ENCODE results near the gene CCR4. TPM values are rescaled to one million over a fixed set of nuclear protein-coding genes. Genes with fewer than 3 reads are reported as not detected.
A peak's percentile ranks its signal among the peaks of the same experiment; 100 is the strongest.

Gene CCR4
- total and polyA plus RNA-seq, 2 of the 13 experiments (the other 11 are each of a cell fraction or from before 2014, with no cell fraction given) = 0.04 to 0.05 TPM

DNA sequence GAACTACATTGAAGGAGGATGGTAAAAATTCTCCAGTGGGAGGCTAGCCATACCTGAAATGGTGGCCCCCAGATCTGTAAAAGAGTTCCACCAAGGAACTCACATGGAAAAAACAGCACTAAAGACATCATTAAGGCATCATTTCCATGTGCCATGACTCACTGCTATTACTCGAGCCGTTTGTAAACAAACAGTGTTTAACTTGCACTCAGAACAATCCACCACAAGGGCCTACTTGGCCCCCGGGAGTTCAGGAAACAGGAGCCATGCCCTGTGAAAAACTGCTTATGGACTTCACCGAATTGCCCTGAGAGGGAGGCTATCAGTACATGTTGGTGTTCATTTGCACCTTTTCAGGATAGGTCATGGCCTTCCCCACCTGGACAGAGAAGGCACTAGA, 18.2 kb downstream of the CCR4 start (continued):
- TF ChIP-seq RCOR2 (CRISPR knock-in tag; IDR thresholded peaks at IDR 0.05) (peak; percentile 23; the same call in 1 of the 2 replicates), ZNF562 (CRISPR knock-in tag; IDR thresholded peaks at IDR 0.05; ENCODE audit: borderline replicate concordance) (no peak), KLF11 (CRISPR knock-in tag; IDR thresholded peaks at IDR 0.05) (no peak), ZNF101 (CRISPR knock-in tag; IDR thresholded peaks at IDR 0.05; ENCODE audit: borderline replicate concordance, low read depth) (no peak), MAZ (IDR thresholded peaks at IDR 0.05; ENCODE audit: borderline replicate concordance, low read depth, low read length) (no peak), MAZ (CRISPR knock-in tag; IDR thresholded peaks at IDR 0.05; ENCODE audit: low read depth) (no peak), ZBTB20 (CRISPR knock-in tag; IDR thresholded peaks at IDR 0.05; ENCODE audit: borderline replicate concordance, low read depth) (no peak), ZNF451 (CRISPR knock-in tag; IDR thresholded peaks at IDR 0.05) (no peak), CEBPB (IDR thresholded peaks at IDR 0.05; ENCODE audit: borderline replicate concordance, low read depth, low read length) (no peak), CCDC6 (CRISPR knock-in tag; IDR thresholded peaks at IDR 0.05) (no peak), SIX1 (CRISPR knock-in tag; IDR thresholded peaks at IDR 0.05; ENCODE audit: borderline replicate concordance) (no peak), ZNF205 (CRISPR knock-in tag; IDR thresholded peaks at IDR 0.05) (no peak), ZNF674 (CRISPR knock-in tag; IDR thresholded peaks at IDR 0.05; ENCODE audit: low read depth) (no peak), ZSCAN20 (CRISPR knock-in tag; IDR thresholded peaks at IDR 0.05; ENCODE audit: borderline replicate concordance) (no peak), ZNF333 (CRISPR knock-in tag; IDR thresholded peaks at IDR 0.05; ENCODE audit: borderline replicate concordance) (no peak), TAF1 (CRISPR knock-in tag; IDR thresholded peaks at IDR 0.05) (no peak), ZNF747 (CRISPR knock-in tag; IDR thresholded peaks at IDR 0.05; ENCODE audit: borderline replicate concordance) (no peak), FOXK1 (CRISPR knock-in tag; IDR thresholded peaks at IDR 0.05; ENCODE audit: borderline replicate concordance, low read depth) (no peak)
- TF ChIP-seq, protein P1, sequence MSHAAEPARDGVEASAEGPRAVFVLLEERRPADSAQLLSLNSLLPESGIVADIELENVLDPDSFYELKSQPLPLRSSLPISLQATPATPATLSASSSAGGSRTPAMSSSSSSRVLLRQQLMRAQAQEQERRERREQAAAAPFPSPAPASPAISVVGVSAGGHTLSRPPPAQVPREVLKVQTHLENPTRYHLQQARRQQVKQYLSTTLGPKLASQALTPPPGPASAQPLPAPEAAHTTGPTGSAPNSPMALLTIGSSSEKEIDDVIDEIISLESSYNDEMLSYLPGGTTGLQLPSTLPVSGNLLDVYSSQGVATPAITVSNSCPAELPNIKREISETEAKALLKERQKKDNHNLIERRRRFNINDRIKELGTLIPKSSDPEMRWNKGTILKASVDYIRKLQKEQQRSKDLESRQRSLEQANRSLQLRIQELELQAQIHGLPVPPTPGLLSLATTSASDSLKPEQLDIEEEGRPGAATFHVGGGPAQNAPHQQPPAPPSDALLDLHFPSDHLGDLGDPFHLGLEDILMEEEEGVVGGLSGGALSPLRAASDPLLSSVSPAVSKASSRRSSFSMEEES (CRISPR knock-in tag; IDR thresholded peaks at IDR 0.05) = no peak
- TF ChIP-seq, protein P2, sequence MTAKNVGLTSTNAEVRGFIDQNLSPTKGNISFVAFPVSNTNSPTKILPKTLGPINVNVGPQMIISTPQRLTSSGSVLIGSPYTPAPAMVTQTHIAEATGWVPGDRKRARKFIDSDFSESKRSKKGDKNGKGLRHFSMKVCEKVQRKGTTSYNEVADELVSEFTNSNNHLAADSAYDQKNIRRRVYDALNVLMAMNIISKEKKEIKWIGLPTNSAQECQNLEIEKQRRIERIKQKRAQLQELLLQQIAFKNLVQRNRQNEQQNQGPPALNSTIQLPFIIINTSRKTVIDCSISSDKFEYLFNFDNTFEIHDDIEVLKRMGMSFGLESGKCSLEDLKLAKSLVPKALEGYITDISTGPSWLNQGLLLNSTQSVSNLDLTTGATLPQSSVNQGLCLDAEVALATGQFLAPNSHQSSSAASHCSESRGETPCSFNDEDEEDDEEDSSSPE (CRISPR knock-in tag; IDR thresholded peaks at IDR 0.05) = no peak
- TF ChIP-seq, protein P3, sequence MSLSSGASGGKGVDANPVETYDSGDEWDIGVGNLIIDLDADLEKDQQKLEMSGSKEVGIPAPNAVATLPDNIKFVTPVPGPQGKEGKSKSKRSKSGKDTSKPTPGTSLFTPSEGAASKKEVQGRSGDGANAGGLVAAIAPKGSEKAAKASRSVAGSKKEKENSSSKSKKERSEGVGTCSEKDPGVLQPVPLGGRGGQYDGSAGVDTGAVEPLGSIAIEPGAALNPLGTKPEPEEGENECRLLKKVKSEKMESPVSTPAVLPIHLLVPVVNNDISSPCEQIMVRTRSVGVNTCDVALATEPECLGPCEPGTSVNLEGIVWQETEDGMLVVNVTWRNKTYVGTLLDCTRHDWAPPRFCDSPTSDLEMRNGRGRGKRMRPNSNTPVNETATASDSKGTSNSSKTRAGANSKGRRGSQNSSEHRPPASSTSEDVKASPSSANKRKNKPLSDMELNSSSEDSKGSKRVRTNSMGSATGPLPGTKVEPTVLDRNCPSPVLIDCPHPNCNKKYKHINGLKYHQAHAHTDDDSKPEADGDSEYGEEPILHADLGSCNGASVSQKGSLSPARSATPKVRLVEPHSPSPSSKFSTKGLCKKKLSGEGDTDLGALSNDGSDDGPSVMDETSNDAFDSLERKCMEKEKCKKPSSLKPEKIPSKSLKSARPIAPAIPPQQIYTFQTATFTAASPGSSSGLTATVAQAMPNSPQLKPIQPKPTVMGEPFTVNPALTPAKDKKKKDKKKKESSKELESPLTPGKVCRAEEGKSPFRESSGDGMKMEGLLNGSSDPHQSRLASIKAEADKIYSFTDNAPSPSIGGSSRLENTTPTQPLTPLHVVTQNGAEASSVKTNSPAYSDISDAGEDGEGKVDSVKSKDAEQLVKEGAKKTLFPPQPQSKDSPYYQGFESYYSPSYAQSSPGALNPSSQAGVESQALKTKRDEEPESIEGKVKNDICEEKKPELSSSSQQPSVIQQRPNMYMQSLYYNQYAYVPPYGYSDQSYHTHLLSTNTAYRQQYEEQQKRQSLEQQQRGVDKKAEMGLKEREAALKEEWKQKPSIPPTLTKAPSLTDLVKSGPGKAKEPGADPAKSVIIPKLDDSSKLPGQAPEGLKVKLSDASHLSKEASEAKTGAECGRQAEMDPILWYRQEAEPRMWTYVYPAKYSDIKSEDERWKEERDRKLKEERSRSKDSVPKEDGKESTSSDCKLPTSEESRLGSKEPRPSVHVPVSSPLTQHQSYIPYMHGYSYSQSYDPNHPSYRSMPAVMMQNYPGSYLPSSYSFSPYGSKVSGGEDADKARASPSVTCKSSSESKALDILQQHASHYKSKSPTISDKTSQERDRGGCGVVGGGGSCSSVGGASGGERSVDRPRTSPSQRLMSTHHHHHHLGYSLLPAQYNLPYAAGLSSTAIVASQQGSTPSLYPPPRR (CRISPR knock-in tag; IDR thresholded peaks at IDR 0.05; ENCODE audit: borderline replicate concordance) = peak; percentile 20; the same call in 1 of the 2 replicates

Measured in HepG2 (cell line).